Keratinocyte (primary cell): ENCODE results near the gene FAM170B.

Source experiments
- EZH2 ChIP-seq: IDR thresholded peaks from one replicate; pipeline ENCODE4 v1.6.1; 2012; ENCODE audit warnings: inconsistent platforms, mild to moderate bottlenecking, low read length, moderate library complexity
- TF ChIP-seq, protein P1 (sequence below), 3 experiments: IDR thresholded peaks in 1 of 3; conservative IDR thresholded peaks in 1 of 3; optimal IDR thresholded peaks in 1 of 3; 2 replicates in 2 of 3; 3 replicates in 1 of 3; pipeline versions ENCODE3 to v1.5.1; 2011; ENCODE audit warnings: low read length in 3 of 3, mild to moderate bottlenecking in 3 of 3, moderate library complexity in 2 of 3, control low read depth in 1 of 3, inconsistent platforms in 1 of 3; ENCODE audit not compliant: insufficient read depth in 2 of 3; ENCODE audit errors: extremely low read depth in 1 of 3

DNA sequence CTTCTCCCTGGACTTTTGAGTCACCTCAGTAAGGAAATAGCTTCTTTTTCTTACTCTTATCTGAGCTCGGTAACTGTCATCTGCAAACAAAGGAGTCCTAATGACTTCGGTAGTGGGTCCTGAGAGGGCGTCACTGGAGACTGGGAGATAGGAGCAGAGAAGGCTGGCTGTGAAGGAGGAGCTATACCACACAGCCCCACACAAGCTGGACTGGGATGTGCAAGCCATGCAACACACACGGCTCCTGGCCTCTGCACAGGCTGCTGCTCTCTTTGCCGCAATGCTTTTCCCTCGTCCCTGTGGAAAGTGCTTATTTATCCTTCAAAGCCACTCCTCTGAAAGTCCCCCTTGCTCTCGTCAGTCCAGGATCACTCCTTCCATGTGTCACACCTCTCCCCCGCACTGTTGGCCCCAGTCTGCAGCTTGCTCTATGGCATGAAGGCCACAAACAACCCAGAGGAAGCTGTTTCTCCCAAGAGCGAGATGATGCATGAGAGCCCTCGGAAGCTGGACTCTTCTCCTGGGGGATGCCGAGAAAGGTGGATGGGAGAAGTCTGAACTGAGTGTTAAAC is 39.5 kb upstream of the FAM170B start:
- TF ChIP-seq, protein P1, sequence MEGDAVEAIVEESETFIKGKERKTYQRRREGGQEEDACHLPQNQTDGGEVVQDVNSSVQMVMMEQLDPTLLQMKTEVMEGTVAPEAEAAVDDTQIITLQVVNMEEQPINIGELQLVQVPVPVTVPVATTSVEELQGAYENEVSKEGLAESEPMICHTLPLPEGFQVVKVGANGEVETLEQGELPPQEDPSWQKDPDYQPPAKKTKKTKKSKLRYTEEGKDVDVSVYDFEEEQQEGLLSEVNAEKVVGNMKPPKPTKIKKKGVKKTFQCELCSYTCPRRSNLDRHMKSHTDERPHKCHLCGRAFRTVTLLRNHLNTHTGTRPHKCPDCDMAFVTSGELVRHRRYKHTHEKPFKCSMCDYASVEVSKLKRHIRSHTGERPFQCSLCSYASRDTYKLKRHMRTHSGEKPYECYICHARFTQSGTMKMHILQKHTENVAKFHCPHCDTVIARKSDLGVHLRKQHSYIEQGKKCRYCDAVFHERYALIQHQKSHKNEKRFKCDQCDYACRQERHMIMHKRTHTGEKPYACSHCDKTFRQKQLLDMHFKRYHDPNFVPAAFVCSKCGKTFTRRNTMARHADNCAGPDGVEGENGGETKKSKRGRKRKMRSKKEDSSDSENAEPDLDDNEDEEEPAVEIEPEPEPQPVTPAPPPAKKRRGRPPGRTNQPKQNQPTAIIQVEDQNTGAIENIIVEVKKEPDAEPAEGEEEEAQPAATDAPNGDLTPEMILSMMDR (optimal IDR thresholded peaks at IDR 0.05 in 1 of 3, IDR thresholded peaks at IDR 0.05 in 1 of 3, conservative IDR thresholded peaks at IDR 0.05 in 1 of 3; ENCODE audit: extremely low read depth in 1 of 3, insufficient read depth in 2 of 3, low read length in 3 of 3), result no peak
- no peak for TF ChIP-seq EZH2
